Measurements from ENCODE around the gene LSP1. TPM values are rescaled to one million over a fixed set of nuclear protein-coding genes. Genes with fewer than 3 reads are reported as not detected.
A peak's percentile ranks its signal among the peaks of the same experiment; 100 is the strongest.
"Not testable (repeated sequence)": the region's sequence is repeated elsewhere in the genome, so short reads cannot be mapped to it uniquely, and the experiment has no call there.

The LSP1 gene, protein sequence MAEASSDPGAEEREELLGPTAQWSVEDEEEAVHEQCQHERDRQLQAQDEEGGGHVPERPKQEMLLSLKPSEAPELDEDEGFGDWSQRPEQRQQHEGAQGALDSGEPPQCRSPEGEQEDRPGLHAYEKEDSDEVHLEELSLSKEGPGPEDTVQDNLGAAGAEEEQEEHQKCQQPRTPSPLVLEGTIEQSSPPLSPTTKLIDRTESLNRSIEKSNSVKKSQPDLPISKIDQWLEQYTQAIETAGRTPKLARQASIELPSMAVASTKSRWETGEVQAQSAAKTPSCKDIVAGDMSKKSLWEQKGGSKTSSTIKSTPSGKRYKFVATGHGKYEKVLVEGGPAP
- total RNA-seq (10 to 100 TPM in 3 of 6 donors, 1 to 10 TPM in 3; 2.4 to 26.8 (median 8.4) TPM), polyA plus RNA-seq (10 to 100 TPM in 1 of 2 donors, 1 to 10 TPM in 1; 8.6 to 20.6 TPM)

DNA sequence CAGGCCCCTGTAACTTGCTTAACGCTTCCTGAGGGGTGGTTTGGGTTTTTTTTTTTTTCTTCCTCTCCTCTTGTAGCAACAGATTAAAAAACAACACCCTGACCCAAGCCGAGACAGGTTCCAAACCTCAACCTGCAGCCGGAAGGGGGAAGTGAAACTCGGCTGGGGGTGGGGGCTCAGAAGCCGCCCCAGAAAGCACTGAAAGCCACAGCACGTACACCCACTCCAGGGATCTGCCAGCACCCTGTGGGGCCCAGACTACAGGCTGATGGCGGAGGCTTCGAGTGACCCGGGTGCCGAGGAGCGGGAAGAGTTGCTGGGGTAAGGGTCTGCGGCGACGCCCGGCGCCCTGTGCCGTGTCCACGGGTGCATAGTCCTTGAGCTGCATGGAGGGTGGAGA is at the start of gene LSP1:
TSS of gene LSP1 (plus strand) at position 208 of the 400 bp plus-strand sequence. CDS start at position 269, 61 bp downstream.
- peak in 2 of 4 donors; percentile 22 to 43 for ATAC-seq

DNA sequence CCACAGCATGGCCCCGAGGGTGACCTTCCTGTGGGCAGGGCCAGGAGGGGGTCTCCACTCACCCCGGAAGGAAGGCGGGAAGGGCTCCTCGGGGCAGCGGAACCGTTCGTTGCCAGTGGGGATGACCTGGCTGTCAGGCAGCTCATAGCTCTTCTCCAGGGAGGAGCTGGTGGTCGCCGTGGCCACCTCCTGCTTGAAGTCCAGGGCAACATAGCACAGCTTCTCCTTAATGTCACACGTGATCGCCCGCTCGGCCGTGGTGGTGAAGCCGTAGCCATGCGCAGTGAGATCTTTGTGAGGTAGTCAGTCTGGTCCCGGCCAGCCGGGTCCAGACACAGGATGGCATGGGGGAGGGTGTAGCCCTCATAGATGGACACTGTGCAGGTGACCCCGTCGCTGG is 49.6 kb upstream of the LSP1 start:
- Histone ChIP-seq H3K4me3 (no peak overlapping the region), H3K9me3 (no peaks in the 10 kb centered on the region), H3K36me3 (no peaks in the 10 kb centered on the region), H3K27me3 (no peaks in the 10 kb centered on the region), H3K27ac (no peak overlapping the region), H3K4me1 (peaks cover 0 to 6% (median 4%) of the 10 kb centered on the region in 3 donors)
- TF ChIP-seq, protein P1, sequence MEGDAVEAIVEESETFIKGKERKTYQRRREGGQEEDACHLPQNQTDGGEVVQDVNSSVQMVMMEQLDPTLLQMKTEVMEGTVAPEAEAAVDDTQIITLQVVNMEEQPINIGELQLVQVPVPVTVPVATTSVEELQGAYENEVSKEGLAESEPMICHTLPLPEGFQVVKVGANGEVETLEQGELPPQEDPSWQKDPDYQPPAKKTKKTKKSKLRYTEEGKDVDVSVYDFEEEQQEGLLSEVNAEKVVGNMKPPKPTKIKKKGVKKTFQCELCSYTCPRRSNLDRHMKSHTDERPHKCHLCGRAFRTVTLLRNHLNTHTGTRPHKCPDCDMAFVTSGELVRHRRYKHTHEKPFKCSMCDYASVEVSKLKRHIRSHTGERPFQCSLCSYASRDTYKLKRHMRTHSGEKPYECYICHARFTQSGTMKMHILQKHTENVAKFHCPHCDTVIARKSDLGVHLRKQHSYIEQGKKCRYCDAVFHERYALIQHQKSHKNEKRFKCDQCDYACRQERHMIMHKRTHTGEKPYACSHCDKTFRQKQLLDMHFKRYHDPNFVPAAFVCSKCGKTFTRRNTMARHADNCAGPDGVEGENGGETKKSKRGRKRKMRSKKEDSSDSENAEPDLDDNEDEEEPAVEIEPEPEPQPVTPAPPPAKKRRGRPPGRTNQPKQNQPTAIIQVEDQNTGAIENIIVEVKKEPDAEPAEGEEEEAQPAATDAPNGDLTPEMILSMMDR (IDR thresholded peaks at IDR 0.05), result no peak
- FAIRE-seq (no peak), DNase-seq (peak in 1 of 6 donors; percentile 57), ATAC-seq (no peak)
- intact Hi-C loops (cut with DNase I), result no loop called here
- 96 to 97% methylated on average over 20 of the region's 20 CpGs for WGBS, 2 donors

More for the DNA sequence above, at the start of gene LSP1:
- intact Hi-C loops (cut with DNase I), result no loop called here
- TF ChIP-seq, protein P1 (IDR thresholded peaks at IDR 0.05), result no peak
- peak within 1 kb of the TSS in 1 of 4 donors; percentile 36 for H3K4me3 ChIP-seq
- H3K4me1 ChIP-seq, result peaks cover 0 to 4% (median 2%) of the 10 kb centered on the region in 3 donors
- no peaks in the 10 kb centered on the region for H3K9me3 ChIP-seq
- FAIRE-seq, result no peak
- 80 to 87% methylated on average over 18 of the region's 18 CpGs for WGBS, 2 donors
- H3K27me3 ChIP-seq, result no peaks in the 10 kb centered on the region
- no peaks in the 10 kb centered on the region for H3K36me3 ChIP-seq
- peak in 2 of 6 donors; percentile 23 to 77 for DNase-seq
- H3K27ac ChIP-seq, result peak within 1 kb of the TSS in 1 of 4 donors; percentile 44

DNA sequence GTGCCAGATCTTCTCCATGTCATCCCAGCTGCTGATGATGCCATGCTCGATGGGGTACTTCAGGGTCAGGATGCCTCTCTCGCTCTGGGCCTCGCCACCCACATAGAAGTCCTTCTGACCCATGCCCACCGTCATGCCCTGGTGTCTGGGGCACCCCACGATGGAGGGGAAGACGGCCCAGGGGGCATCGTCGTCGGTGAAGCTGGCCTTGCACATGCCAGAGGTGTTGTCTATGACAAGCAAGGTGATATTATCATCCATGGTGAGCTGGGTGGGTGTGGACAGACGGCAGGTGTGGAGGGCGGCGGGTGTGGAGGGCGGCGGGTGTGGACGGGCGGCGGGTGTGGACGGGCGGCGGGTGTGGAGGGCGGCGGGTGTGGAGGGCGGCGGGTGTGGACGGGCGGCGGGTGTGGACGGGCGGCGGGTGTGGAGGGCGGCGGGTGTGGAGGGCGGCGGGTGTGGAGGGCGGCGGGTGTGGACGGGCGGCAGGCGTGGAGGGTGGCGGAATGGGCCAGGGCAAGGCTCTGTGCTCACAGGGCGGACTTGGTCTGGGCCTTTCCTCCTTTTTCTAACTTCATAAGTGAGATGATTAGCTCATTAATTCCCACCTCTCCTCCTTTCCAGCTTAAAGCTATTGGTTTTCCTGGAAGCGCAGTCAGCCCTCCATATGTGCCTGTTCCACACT is 48.9 kb upstream of the LSP1 start:
- ATAC-seq; FAIRE-seq; H3K4me1 ChIP-seq; H3K27me3 ChIP-seq; H3K4me3 ChIP-seq; H3K9me3 ChIP-seq; H3K36me3 ChIP-seq; H3K27ac ChIP-seq; DNase-seq; intact Hi-C loops (cut with DNase I): not testable (repeated sequence)
- WGBS, 2 donors, result 92 to 95% methylated on average over 26 to 28 of the region's 42 CpGs

DNA sequence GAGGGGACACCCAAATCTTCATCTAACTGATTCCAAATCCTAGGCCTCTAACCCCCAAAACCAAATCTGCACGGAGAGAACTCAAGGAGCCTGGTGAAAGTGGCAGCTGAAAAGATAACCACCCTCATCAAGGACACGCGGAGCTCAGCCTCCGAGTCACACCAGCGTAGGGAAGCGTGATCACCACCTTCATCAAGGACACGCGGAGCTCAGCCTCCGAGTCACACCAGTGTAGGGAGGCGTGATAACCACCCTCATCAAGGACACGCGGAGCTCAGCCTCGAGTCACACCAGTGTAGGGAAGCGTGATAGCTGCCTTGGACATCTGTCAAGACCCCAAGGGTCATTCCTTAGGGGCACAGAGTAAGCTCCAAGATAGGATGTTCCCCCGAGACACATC is 47.4 kb upstream of the LSP1 start:
- H3K27me3 ChIP-seq, result no peaks in the 10 kb centered on the region
- ATAC-seq, result peak in 1 of 4 donors; percentile 19
- intact Hi-C loops (cut with DNase I), result no loop called here

More for the DNA sequence above, 47.4 kb upstream of the LSP1 start:
- TF ChIP-seq, protein P1 (IDR thresholded peaks at IDR 0.05), result no peak
- 55 to 59% methylated on average over 15 of the region's 15 CpGs for WGBS, 2 donors
- no peaks in the 10 kb centered on the region for H3K9me3 ChIP-seq
- H3K4me3 ChIP-seq, result no peak overlapping the region
- FAIRE-seq (no peak), DNase-seq (no peak)
- H3K36me3 ChIP-seq, result no peaks in the 10 kb centered on the region
- peaks cover 0 to 6% (median 4%) of the 10 kb centered on the region in 3 donors for H3K4me1 ChIP-seq
- H3K27ac ChIP-seq, result no peak overlapping the region
